Cardiac muscle cell (in vitro differentiated cells and primary cell): ENCODE measurements around the gene ZKSCAN2. TPM values are rescaled to one million over a fixed set of nuclear protein-coding genes. Genes with fewer than 3 reads are reported as not detected.

Experiments
- DNase-seq, 2 donors: peaks; one replicate each; pipeline versions ENCODE4 v3.0.0 to v3.0.0-alpha.2; 2010 to 2017; ENCODE audit warnings: low read depth in 1 of 2, low spot score in 1 of 2
- H3K27ac ChIP-seq: fragments of 200-600 bp; sonication (generic); 2 replicates; pipeline ENCODE4 v1.5.1; 2016
- H3K27me3 ChIP-seq: fragments of 200-600 bp; sonication (generic); 2 replicates; pipeline ENCODE4 v1.6.0; 2016; ENCODE audit warnings: control low read depth
- H3K36me3 ChIP-seq: fragments of 200-600 bp; sonication (generic); 2 replicates; pipeline ENCODE4 v1.5.1; 2016; ENCODE audit warnings: control low read depth
- H3K4me1 ChIP-seq: fragments of 200-600 bp; sonication (generic); 2 replicates; pipeline ENCODE4 v1.8.1; 2017; ENCODE audit warnings: low read depth, mild to moderate bottlenecking, mixed run types
- H3K4me3 ChIP-seq: fragments of 200-600 bp; sonication (generic); 2 replicates; pipeline ENCODE4 v1.5.1; 2016; ENCODE audit warnings: mild to moderate bottlenecking
- H3K9me3 ChIP-seq: fragments of 200-600 bp; sonication (generic); 2 replicates; pipeline ENCODE4 v1.5.1; 2017; ENCODE audit warnings: low read depth, mild to moderate bottlenecking, control low read depth
- CTCF ChIP-seq: IDR thresholded peaks from 2 replicates; pipeline ENCODE4 v1.5.1; 2012; ENCODE audit warnings: low read depth, mild to moderate bottlenecking, low read length
- polyA plus RNA-seq: library from polyadenylated mRNA; unstranded; fragments of >200 nt; fragmentation: Nextera tagmentation; extraction: Ambion mirVana; gene quantifications from 2 replicates; pipeline ENCODE4 v1.2.1, GENCODE V29; 2016
- total RNA-seq: library from RNA; depleted of rRNA; stranded (reverse); fragments of >200 nt; gene quantifications from 2 replicates; pipeline ENCODE4 v1.2.3, GENCODE V29; 2016

ZKSCAN2 gene
- total and polyA plus RNA-seq, 2 experiments from 2014 or later = 4.8 to 11.4 TPM

- H3K27me3 ChIP-seq = no peaks in the 10 kb centered on the region
- no peak overlapping the region for H3K27ac ChIP-seq
- H3K9me3 ChIP-seq = no peaks in the 10 kb centered on the region
- no peak for DNase-seq
- TF ChIP-seq CTCF = no peak
- H3K4me3 ChIP-seq = no peak overlapping the region
- no peaks in the 10 kb centered on the region for H3K4me1 ChIP-seq
- no peaks in the 10 kb centered on the region for H3K36me3 ChIP-seq
These were observed 31.8 kb upstream of the ZKSCAN2 start for GRCh38 chr16:25289466-25289865.

- H3K27ac ChIP-seq = no peak overlapping the region
- no peaks in the 10 kb centered on the region for H3K36me3 ChIP-seq
- H3K4me3 ChIP-seq = no peak overlapping the region
- TF ChIP-seq CTCF = no peak
- no peaks in the 10 kb centered on the region for H3K9me3 ChIP-seq
- H3K4me1 ChIP-seq = no peaks in the 10 kb centered on the region
- H3K27me3 ChIP-seq = no peaks in the 10 kb centered on the region
- DNase-seq = no peak
These were observed 21.8 kb upstream of the ZKSCAN2 start for GRCh38 chr16:25279491-25279890.

GRCh38 chr16:25271421-25271820, 13.8 kb upstream of the ZKSCAN2 start:
- H3K27ac ChIP-seq = no peak overlapping the region
- no peaks in the 10 kb centered on the region for H3K27me3 ChIP-seq
- DNase-seq = no peak
- no peaks in the 10 kb centered on the region for H3K36me3 ChIP-seq
- H3K4me3 ChIP-seq = no peak overlapping the region
- TF ChIP-seq CTCF = no peak
- no peaks in the 10 kb centered on the region for H3K9me3 ChIP-seq
- no peaks in the 10 kb centered on the region for H3K4me1 ChIP-seq

GRCh38 chr16:25270577-25270976, 12.9 kb upstream of the ZKSCAN2 start:
- no peaks in the 10 kb centered on the region for H3K36me3 ChIP-seq
- H3K9me3 ChIP-seq = no peaks in the 10 kb centered on the region
- no peak overlapping the region for H3K4me3 ChIP-seq
- no peak overlapping the region for H3K27ac ChIP-seq
- no peaks in the 10 kb centered on the region for H3K27me3 ChIP-seq
- no peak for DNase-seq
- no peaks in the 10 kb centered on the region for H3K4me1 ChIP-seq
- no peak for TF ChIP-seq CTCF

- Histone ChIP-seq H3K27ac (no peak overlapping the region), H3K4me3 (no peak overlapping the region), H3K4me1 (no peaks in the 10 kb centered on the region), H3K9me3 (no peaks in the 10 kb centered on the region), H3K36me3 (no peaks in the 10 kb centered on the region), H3K27me3 (no peaks in the 10 kb centered on the region)
- no peak for TF ChIP-seq CTCF
- no peak for DNase-seq
These were observed 12.2 kb upstream of the ZKSCAN2 start for GRCh38 chr16:25269879-25270278.

GRCh38 chr16:25265968-25266367, 8.3 kb upstream of the ZKSCAN2 start:
- no peaks in the 10 kb centered on the region for H3K27me3 ChIP-seq
- H3K4me3 ChIP-seq = no peak overlapping the region
- H3K4me1 ChIP-seq = no peaks in the 10 kb centered on the region
- H3K36me3 ChIP-seq = no peaks in the 10 kb centered on the region
- no peak for DNase-seq
- no peaks in the 10 kb centered on the region for H3K9me3 ChIP-seq
- TF ChIP-seq CTCF = no peak
- H3K27ac ChIP-seq = no peak overlapping the region
